ENCODE data around the gene SH3BP4.

DNA sequence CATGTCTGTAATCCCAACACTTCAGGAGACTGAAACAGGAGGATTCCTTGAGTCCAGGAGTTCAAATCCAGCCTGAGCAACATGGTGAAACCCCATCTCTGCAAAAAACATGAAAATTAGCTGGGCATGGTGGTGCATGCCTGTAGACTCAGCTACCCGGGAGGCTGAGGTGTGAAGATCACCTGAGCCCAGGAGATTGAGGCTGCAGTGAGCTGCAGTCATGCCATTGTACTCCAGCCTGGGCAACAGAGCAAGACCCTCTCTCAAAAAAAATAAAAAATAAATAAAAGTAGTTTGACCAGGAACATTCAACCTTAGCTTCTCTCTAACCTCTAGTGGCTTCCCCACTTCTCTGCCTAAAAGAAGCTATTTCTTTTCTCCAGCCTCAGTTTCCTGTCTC, 23.8 kb downstream of the SH3BP4 start:
- no peak for TF ChIP-seq CHD4 (IDR thresholded peaks at IDR 0.05; ENCODE audit: borderline replicate concordance)
- TF ChIP-seq, protein P1, sequence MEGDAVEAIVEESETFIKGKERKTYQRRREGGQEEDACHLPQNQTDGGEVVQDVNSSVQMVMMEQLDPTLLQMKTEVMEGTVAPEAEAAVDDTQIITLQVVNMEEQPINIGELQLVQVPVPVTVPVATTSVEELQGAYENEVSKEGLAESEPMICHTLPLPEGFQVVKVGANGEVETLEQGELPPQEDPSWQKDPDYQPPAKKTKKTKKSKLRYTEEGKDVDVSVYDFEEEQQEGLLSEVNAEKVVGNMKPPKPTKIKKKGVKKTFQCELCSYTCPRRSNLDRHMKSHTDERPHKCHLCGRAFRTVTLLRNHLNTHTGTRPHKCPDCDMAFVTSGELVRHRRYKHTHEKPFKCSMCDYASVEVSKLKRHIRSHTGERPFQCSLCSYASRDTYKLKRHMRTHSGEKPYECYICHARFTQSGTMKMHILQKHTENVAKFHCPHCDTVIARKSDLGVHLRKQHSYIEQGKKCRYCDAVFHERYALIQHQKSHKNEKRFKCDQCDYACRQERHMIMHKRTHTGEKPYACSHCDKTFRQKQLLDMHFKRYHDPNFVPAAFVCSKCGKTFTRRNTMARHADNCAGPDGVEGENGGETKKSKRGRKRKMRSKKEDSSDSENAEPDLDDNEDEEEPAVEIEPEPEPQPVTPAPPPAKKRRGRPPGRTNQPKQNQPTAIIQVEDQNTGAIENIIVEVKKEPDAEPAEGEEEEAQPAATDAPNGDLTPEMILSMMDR (IDR thresholded peaks at IDR 0.05), result no peak
- TF ChIP-seq RAD21 (conservative IDR thresholded peaks at IDR 0.05 in 1 of 2, IDR thresholded peaks at IDR 0.05 in 1 of 2), result no peak

All from A549 (cell line).